GM19324 (cell line): Measurements from ENCODE around the gene CFAP97D2.
"Not testable (repeated sequence)": the region's sequence is repeated elsewhere in the genome, so short reads cannot be mapped to it uniquely, and the experiment has no call there.

Experiments used
- ATAC-seq: cut with Tn5 transposase; IDR thresholded peaks from one replicate; pipeline ENCODE4 v1.9.1; 2021; ENCODE audit warnings: mild to moderate bottlenecking, moderate library complexity; ENCODE audit not compliant: unreplicated experiment, low FRiP score

Gene CFAP97D2

GRCh38 chr13:114142640-114143490, 36.2 kb upstream of the CFAP97D2 start:
- no peak for ATAC-seq

DNA sequence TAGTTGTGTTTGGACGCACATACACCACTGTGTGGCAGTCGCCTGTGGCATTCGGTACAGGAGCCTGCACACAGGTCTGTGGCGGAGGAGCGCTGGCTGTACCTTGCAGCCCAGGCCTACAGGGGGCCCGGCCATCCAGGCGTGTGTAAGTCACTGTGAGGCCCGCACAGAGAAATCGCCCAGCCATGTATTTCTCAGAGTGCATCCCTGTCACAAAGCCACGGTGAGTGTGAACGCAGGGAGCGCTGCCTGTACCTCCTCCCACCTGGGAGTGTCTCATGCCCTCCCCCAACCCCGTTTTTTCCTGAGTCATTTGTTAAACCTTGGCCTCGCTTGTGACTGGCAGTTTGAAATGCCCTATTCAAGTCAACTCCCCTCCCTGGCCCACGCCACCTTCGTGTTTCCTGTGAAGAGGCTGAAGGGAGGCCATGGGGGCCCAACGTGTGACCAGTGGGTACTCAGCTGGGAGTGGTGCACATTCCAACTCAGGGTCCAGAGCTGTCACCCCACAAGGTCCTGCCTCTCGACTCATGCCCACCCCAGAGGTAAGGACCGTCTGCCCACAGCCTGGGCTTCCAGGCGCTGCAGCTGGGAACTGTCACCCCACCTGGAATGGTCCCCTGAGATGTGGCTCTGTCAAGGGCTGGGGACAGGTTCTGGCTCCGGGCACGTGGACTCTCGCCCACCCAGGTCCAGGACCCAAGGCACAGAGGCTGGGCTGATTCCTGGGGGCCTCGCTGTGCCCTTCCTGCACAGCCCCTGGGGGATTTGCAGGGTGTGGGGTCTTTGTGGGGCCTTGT, 35.1 kb upstream of the CFAP97D2 start:
- ATAC-seq = no peak

DNA sequence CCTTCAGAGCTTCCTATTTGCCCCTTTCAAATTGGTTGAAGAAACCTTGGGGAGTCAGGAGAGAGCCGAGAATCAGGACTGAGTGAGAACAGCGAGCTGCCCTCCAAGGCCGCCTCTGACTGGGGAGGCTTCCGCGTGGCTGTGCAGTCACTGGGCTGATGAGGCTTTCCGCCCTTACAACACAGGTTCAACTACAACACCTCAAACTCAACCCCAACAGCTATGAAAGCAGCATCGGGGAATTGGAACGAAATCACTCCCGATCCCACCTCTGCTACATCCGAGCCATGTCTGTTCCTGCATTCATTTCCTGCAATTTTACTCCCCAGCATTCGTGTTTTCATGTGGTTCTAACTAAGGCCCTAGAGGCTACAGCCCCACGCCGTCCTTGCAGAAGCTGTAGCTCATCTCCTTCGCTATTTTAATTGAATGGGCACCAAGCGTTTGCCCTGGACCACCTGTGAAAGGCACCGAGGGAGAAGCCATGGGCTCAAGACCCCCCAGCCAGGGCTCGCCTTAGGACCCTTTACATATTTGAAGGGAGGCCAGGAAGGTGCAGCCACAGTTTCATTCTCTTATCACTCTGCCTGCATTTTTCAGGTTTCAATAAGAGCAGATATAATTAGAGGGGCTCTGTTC, 34.3 kb upstream of the CFAP97D2 start:
- no peak for ATAC-seq

- no peak for ATAC-seq
These were observed 33.8 kb upstream of the CFAP97D2 start for GRCh38 chr13:114145256-114145655.

- ATAC-seq = no peak
These were observed 33.3 kb upstream of the CFAP97D2 start for GRCh38 chr13:114145722-114146121.

DNA sequence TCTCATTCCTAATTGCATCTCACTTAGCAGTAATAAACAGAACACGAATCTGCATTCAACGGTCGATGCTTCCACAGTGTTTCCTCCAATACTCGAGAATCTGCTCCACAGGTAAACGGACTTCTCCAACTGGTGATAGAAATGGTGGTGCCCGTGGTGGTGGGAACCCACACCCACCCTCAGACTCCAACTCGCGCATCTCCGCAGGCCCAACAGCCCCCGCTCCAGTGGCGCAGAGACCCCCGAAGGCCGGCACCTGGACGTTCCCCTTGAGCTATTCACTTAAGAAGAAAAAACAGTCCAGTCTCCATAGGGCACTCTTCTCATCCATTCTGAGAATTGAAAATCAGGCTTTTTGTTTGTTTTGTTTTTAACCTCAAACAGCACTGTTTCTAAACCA, 32.9 kb upstream of the CFAP97D2 start:
- ATAC-seq = no peak

DNA sequence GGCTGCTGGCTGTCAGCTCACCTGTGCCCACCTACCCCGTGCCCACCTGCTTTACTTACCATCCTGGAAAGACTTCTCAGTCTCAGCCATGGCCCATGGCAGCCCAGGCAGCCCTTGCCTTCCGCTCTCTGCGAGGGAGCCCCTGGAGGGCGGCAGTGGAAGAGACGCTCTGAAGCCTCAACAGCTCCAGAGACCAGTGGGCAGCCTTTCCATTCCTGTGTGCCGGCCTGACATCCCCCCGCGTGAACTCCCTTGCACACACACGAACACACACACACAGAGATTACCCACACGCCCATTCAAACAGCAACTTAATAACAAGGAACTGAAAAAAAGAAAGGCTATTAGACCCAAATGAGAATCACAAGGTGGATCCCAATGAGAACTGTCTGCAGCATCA, 32.4 kb upstream of the CFAP97D2 start:
- no peak for ATAC-seq

GRCh38 chr13:114147803-114148520, 31.1 kb upstream of the CFAP97D2 start:
- ATAC-seq = peak; percentile 29

DNA sequence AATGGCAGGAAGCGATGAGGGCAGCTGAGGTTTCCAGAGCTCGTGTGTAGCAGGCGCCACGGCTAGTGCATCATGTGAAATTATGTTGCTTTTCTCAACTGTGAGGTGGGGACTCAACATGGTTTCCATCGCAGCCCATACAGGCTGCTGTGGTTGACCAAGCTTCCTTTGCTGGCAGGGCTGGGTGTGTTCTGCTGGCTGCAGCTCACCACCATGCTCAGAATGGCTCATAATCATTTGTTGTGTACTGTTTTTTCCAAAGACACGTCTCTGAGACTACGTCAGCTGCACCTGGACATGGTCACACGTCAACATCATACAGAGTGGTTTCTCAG, 30.6 kb upstream of the CFAP97D2 start:
- ATAC-seq = peak; percentile 79

GRCh38 chr13:114148886-114149285, 30.2 kb upstream of the CFAP97D2 start:
- ATAC-seq = not testable (repeated sequence)

GRCh38 chr13:114149774-114150740, 29.0 kb upstream of the CFAP97D2 start:
- ATAC-seq = no peak

GRCh38 chr13:114151031-114151430, 28.0 kb upstream of the CFAP97D2 start:
- ATAC-seq = no peak

GRCh38 chr13:114151565-114152284, 27.3 kb upstream of the CFAP97D2 start:
- ATAC-seq = no peak

- no peak for ATAC-seq
These were observed 26.8 kb upstream of the CFAP97D2 start for GRCh38 chr13:114152285-114152645.

DNA sequence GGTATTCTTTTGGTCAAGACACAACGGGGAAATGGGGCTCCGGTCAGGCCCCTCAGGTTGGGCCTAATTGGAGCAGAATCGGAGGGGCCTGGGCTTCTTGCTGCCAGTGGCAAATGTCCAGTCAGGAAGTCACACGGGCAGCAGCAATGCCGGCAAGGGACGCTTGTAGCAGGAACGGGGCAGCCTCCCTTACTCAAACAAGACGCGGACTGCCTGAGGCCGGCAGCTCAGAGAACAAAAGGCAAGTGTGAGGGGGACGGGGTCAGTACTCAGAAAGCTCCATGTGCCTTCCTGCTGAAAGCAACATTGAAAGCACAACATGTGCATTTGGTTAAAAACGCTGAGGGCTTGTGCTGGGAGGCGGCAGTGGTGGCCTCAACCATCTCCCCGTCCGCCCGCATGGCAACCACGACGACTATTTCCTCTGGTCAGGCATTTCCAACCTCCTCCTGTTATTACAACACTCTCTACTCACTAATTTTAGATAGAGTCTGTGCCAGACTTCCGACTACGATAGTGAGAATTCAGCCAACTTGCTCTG, 26.2 kb upstream of the CFAP97D2 start:
- ATAC-seq = no peak

GRCh38 chr13:114153485-114154080, 25.5 kb upstream of the CFAP97D2 start:
- no peak for ATAC-seq

DNA sequence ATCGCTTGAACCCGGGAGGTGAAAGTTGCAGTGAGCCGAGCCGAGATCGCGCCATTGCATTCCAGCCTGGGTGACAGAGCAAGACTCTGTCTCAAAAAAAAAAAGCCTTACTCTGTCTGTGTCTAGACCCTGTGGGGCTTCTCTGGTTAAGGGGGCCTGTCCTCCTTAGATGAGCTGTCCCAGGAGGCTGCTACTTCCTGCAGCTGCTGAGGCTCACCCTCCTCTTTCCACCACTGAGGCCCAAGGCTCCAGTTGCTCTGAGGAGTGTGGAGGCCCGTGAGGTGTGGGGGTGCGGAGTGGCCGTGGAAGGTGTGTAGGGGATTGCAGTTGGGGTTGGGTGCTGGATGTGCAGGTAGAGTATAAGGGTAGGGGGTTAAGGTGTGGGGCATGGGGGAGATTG, 24.6 kb upstream of the CFAP97D2 start:
- no peak for ATAC-seq

DNA sequence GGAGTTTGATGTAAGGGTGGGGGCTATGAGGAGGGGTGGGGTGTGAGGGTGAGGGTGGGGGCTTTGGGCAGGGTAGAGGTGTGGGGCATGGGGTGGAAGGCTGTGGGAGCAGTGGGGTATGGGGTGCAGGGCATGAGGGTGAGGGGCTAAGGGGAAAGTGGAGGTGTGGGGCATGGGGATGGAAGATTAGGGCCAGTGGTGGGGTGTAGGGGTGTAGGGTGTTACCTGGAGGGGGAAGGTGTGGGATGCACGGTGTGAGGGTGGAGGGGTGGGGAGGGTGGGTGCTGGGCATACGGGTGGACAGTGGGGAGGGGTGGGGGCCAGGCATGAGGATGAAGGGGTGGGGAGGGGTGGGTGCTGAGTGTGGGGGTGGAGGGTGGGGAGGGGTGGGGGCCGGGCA, 23.7 kb upstream of the CFAP97D2 start:
- ATAC-seq = no peak
